Neural progenitor cell (in vitro differentiated cells): ENCODE measurements around the gene CDH23. TPM values are rescaled to one million over a fixed set of nuclear protein-coding genes. Genes with fewer than 3 reads are reported as not detected.

Source experiments
- DNase-seq: peaks from one replicate; pipeline ENCODE4 v3.0.0-alpha.2; 2016; ENCODE audit warnings: low spot score
- H2AFZ ChIP-seq: fragments of 200-600 bp; sonication (generic); replicated peaks from 2 replicates; pipeline ENCODE4 v1.6.1; 2016; ENCODE audit warnings: antibody characterized with exemption
- H3F3A ChIP-seq: fragments of 200-600 bp; sonication (generic); 2 replicates; pipeline ENCODE4 v1.6.1; 2016; ENCODE audit warnings: antibody characterized with exemption, low read depth
- H3K27ac ChIP-seq: fragments of 200-600 bp; sonication (generic); 2 replicates; pipeline ENCODE4 v1.5.1; 2016; ENCODE audit warnings: mild to moderate bottlenecking
- H3K27me3 ChIP-seq: fragments of 200-600 bp; sonication (generic); 2 replicates; pipeline ENCODE4 v1.6.1; 2016; ENCODE audit warnings: mild to moderate bottlenecking, moderate library complexity
- H3K36me3 ChIP-seq: fragments of 200-600 bp; sonication (generic); 2 replicates; pipeline ENCODE4 v1.5.1; 2016
- H3K4me1 ChIP-seq: fragments of 200-600 bp; sonication (generic); 2 replicates; pipeline ENCODE4 v1.6.1; 2016; ENCODE audit warnings: mixed run types
- H3K4me2 ChIP-seq: fragments of 200-600 bp; sonication (generic); 2 replicates; pipeline ENCODE4 v1.6.1; 2016
- H3K4me3 ChIP-seq: fragments of 200-600 bp; sonication (generic); 2 replicates; pipeline ENCODE4 v1.5.1; 2016
- H3K79me2 ChIP-seq: fragments of 200-600 bp; sonication (generic); 2 replicates; pipeline ENCODE4 v1.6.1; 2016; ENCODE audit warnings: low read depth
- H3K9ac ChIP-seq: fragments of 200-600 bp; sonication (generic); 2 replicates; pipeline ENCODE4 v1.6.1; 2016
- H3K9me3 ChIP-seq: fragments of 200-600 bp; sonication (generic); 2 replicates; pipeline ENCODE4 v1.5.1; 2016; ENCODE audit warnings: low read depth
- H4K20me1 ChIP-seq: fragments of 200-600 bp; sonication (generic); 2 replicates; pipeline ENCODE4 v1.6.1; 2016; ENCODE audit warnings: low read depth
- H3K27ac Mint-ChIP-seq: 3 replicates; pipeline ENCODE4 v1.8.0; 2021; ENCODE audit warnings: mixed read lengths
- H3K27me3 Mint-ChIP-seq: 2 replicates; pipeline ENCODE4 v1.8.0; 2022; ENCODE audit warnings: low read depth, mild to moderate bottlenecking, inconsistent platforms, moderate library complexity, mixed read lengths; ENCODE audit not compliant: insufficient read depth
- H3K36me3 Mint-ChIP-seq: 3 replicates; pipeline ENCODE4 v1.8.0; 2021; ENCODE audit warnings: mixed read lengths
- H3K4me1 Mint-ChIP-seq: 3 replicates; pipeline ENCODE4 v1.8.0; 2021; ENCODE audit warnings: mixed read lengths
- H3K4me3 Mint-ChIP-seq: 3 replicates; pipeline ENCODE4 v1.8.0; 2021; ENCODE audit warnings: mild to moderate bottlenecking, moderate library complexity, mixed read lengths
- H3K9me3 Mint-ChIP-seq: 3 replicates; pipeline ENCODE4 v1.8.0; 2020; ENCODE audit warnings: mixed read lengths
- EZH2 ChIP-seq: fragments of 200-600 bp; sonication (generic); IDR thresholded peaks from 2 replicates; pipeline ENCODE4 v1.6.1; 2017; ENCODE audit warnings: antibody characterized with exemption, mild to moderate bottlenecking, moderate library complexity
- EZH2phosphoT487 ChIP-seq: fragments of 200-600 bp; sonication (generic); IDR thresholded peaks from 2 replicates; pipeline ENCODE4 v1.6.1; 2017; ENCODE audit warnings: antibody characterized with exemption
- total RNA-seq: library from RNA; depleted of rRNA; stranded (reverse); fragments of >200 nt; gene quantifications from 2 replicates; pipeline ENCODE4 v1.2.3, GENCODE V29; 2015; ENCODE audit warnings: low replicate concordance
- TF ChIP-seq, protein P1 (sequence below): fragments of 200-600 bp; sonication (generic); IDR thresholded peaks from 2 replicates; pipeline ENCODE4 v1.5.1; 2017; ENCODE audit warnings: antibody characterized with exemption, mild to moderate bottlenecking

Gene CDH23
- total RNA-seq, 1 donor from 2014 or later, result 5.9 TPM

DNA sequence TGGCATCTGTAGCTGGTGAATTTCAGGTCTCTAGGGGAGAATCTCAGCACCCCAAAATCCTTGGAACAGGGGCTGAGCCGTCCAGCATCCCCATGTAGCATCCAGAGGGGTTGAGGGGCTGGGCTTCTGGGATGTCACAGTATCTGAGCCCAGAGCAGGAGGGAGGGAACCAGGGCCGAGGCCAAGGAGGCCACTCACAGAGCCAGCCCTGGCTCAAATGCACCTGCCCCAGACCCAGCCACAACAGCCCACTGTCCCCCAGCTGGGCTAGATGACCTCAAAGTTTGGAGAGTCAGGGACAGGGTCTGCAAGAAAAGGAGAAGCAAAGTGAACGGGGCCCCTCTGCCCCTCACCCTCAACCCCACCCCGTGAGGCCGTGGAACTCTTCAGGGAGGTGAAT is 354.3 kb downstream of the CDH23 start:
- no peak for TF ChIP-seq EZH2phosphoT487
- TF ChIP-seq, protein P1, sequence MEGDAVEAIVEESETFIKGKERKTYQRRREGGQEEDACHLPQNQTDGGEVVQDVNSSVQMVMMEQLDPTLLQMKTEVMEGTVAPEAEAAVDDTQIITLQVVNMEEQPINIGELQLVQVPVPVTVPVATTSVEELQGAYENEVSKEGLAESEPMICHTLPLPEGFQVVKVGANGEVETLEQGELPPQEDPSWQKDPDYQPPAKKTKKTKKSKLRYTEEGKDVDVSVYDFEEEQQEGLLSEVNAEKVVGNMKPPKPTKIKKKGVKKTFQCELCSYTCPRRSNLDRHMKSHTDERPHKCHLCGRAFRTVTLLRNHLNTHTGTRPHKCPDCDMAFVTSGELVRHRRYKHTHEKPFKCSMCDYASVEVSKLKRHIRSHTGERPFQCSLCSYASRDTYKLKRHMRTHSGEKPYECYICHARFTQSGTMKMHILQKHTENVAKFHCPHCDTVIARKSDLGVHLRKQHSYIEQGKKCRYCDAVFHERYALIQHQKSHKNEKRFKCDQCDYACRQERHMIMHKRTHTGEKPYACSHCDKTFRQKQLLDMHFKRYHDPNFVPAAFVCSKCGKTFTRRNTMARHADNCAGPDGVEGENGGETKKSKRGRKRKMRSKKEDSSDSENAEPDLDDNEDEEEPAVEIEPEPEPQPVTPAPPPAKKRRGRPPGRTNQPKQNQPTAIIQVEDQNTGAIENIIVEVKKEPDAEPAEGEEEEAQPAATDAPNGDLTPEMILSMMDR, result no peak
- TF ChIP-seq EZH2, result no peak
- Histone ChIP-seq H3K4me3 (no peak overlapping the region), H4K20me1 (no peaks in the 10 kb centered on the region), H3K4me1 (peaks cover 5% of the 10 kb centered on the region), H3F3A (no peaks in the 10 kb centered on the region), H3K36me3 (no peaks in the 10 kb centered on the region), H3K4me2 (no peak overlapping the region), H3K9me3 (no peaks in the 10 kb centered on the region), H3K27ac (no peak overlapping the region), H3K79me2 (no peaks in the 10 kb centered on the region), H3K27me3 (no peaks in the 10 kb centered on the region), H2AFZ (no peak overlapping the region), H3K9ac (no peak overlapping the region)
- no peaks in the 10 kb centered on the region for H3K36me3 Mint-ChIP-seq
- no peak for DNase-seq
- peaks cover 8% of the 10 kb centered on the region for H3K27me3 Mint-ChIP-seq
- H3K4me3 Mint-ChIP-seq, result no peak overlapping the region
- H3K4me1 Mint-ChIP-seq, result peaks cover 34% of the 10 kb centered on the region
- H3K9me3 Mint-ChIP-seq, result no peaks in the 10 kb centered on the region
- H3K27ac Mint-ChIP-seq, result no peak overlapping the region

DNA sequence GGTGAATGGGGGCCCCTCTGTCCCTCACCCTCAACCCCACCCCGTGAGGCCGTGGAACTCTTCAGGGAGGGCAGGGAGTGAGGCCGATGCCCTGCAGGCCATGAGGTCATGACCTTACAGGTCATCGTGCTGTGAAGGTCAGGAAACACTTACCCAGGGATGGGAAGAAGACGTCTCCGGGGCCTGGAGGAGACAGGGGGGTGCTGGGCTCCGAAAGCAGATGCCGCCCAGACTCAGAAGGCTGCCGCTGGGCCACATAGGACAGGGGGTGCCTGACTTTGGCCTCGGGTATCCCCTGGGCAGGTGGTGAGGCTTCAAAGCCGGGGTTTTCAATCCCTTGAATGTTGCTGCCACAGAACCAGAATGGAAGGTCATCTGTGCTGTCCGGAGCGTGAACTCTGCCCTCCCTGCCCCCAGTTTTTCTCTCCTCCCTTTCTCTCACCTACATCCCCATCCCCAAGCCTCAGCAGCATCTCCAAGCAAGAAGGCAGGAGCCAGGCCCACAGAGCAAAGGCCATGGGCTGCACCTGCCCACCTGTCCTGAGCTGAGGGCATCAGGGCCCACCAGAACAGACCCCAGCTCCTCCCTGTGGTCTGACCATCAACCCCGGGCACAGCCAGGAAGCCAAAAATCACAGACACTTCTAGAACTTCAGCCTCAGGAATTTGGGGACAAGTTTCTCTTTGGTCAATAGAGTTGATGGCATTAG is 354.9 kb downstream of the CDH23 start:
- DNase-seq, result no peak
- H3F3A ChIP-seq, result peaks cover 2% of the 10 kb centered on the region
- H3K4me3 ChIP-seq, result no peak overlapping the region
- no peaks in the 10 kb centered on the region for H3K9me3 ChIP-seq
- Mint-ChIP-seq H3K27ac (peak overlapping the region; percentile 57), H3K36me3 (no peaks in the 10 kb centered on the region), H3K9me3 (no peaks in the 10 kb centered on the region), H3K27me3 (peaks cover 8% of the 10 kb centered on the region), H3K4me3 (no peak overlapping the region), H3K4me1 (peaks cover 35% of the 10 kb centered on the region)
- H3K27me3 ChIP-seq, result no peaks in the 10 kb centered on the region
- H4K20me1 ChIP-seq, result no peaks in the 10 kb centered on the region
- no peak overlapping the region for H2AFZ ChIP-seq
- no peak overlapping the region for H3K9ac ChIP-seq
- no peaks in the 10 kb centered on the region for H3K36me3 ChIP-seq
- peaks cover 6% of the 10 kb centered on the region for H3K4me1 ChIP-seq
- H3K27ac ChIP-seq, result no peak overlapping the region
- H3K4me2 ChIP-seq, result no peak overlapping the region
- H3K79me2 ChIP-seq, result no peaks in the 10 kb centered on the region
- TF ChIP-seq, protein P1, result no peak
- no peak for TF ChIP-seq EZH2
- TF ChIP-seq EZH2phosphoT487, result no peak

DNA sequence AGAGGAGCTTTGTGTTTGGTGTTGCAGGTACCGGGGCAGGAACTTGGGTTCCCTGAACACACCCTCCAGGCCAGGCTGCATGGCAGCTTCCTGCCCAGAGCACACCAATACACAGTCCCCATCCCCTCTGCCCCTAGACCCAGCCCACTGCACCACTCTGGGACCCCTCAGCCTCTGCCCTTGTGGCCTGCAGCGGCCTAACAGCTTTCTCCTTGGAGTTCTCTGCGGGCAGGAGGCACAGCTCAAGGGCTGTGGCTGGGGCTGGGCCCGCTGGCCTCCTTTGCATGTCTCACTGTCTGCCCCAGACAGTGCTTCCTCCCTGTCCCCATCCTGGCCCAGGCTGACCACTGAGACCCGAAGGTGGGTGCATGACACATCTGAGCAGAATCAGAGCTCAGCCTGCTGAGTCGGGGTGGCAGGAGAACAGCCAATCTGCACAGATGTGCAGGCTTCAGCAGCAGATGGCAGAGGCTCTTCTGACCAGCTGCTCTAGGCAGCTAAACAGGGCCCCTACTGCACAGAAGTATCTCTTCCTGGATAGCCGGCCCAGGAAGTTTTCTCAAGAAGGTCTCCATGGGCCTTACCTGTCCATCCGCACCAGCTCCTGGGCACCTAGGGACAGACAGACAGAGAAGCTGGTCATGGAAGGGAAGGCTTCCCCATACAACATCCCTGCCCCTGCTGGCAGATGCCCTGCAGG is 355.8 kb downstream of the CDH23 start:
- DNase-seq, result no peak
- Histone ChIP-seq H4K20me1 (no peaks in the 10 kb centered on the region), H2AFZ (no peak overlapping the region), H3K27me3 (no peaks in the 10 kb centered on the region), H3F3A (peaks cover 7% of the 10 kb centered on the region), H3K36me3 (no peaks in the 10 kb centered on the region), H3K4me2 (no peak overlapping the region), H3K9me3 (no peaks in the 10 kb centered on the region), H3K79me2 (no peaks in the 10 kb centered on the region), H3K4me1 (peaks cover 14% of the 10 kb centered on the region), H3K9ac (peak overlapping the region; percentile 37), H3K4me3 (no peak overlapping the region), H3K27ac (no peak overlapping the region)
- H3K9me3 Mint-ChIP-seq, result no peaks in the 10 kb centered on the region
- H3K36me3 Mint-ChIP-seq, result no peaks in the 10 kb centered on the region
- H3K4me1 Mint-ChIP-seq, result peaks cover 38% of the 10 kb centered on the region
- peaks cover 7% of the 10 kb centered on the region for H3K27me3 Mint-ChIP-seq
- peak overlapping the region; percentile 63 for H3K27ac Mint-ChIP-seq
- TF ChIP-seq EZH2 (no peak), EZH2phosphoT487 (no peak)
- TF ChIP-seq, protein P1, result no peak
- H3K4me3 Mint-ChIP-seq, result no peak overlapping the region
